Chondrocyte (in vitro differentiated cells): ENCODE results near the gene POSTN. TPM values are rescaled to one million over a fixed set of nuclear protein-coding genes. Genes with fewer than 3 reads are reported as not detected.

Experiments
- DNase-seq: peaks from one replicate; pipeline ENCODE4 v3.0.0; 2021; ENCODE audit warnings: mixed read lengths, low spot score
- H3K27ac Mint-ChIP-seq: one replicate; pipeline ENCODE4 v1.8.0; 2021; ENCODE audit warnings: mild to moderate bottlenecking, moderate library complexity, mixed read lengths; ENCODE audit not compliant: unreplicated experiment
- H3K27me3 Mint-ChIP-seq: 2 replicates; pipeline ENCODE4 v1.8.0; 2021; ENCODE audit warnings: low read depth, mixed read lengths
- H3K36me3 Mint-ChIP-seq: 2 replicates; pipeline ENCODE4 v1.8.0; 2021; ENCODE audit warnings: low read depth, mixed read lengths
- H3K4me1 Mint-ChIP-seq: 2 replicates; pipeline ENCODE4 v1.8.0; 2021; ENCODE audit warnings: low read depth, mild to moderate bottlenecking, mixed read lengths
- H3K4me3 Mint-ChIP-seq: one replicate; pipeline ENCODE4 v1.8.0; 2021; ENCODE audit warnings: mild to moderate bottlenecking, moderate library complexity, mixed read lengths; ENCODE audit not compliant: unreplicated experiment
- H3K9me3 Mint-ChIP-seq: 2 replicates; pipeline ENCODE4 v1.8.0; 2021; ENCODE audit warnings: low read depth, mixed read lengths
- total RNA-seq: library from RNA; stranded (reverse); gene quantifications from 3 replicates; pipeline ENCODE4 v1.2.1, GENCODE V29; 2021
- TF ChIP-seq, protein P1 (sequence below): fragments of 200-600 bp; sonication (generic); IDR thresholded peaks from 2 replicates; pipeline ENCODE4 v1.5.0; 2021; ENCODE audit warnings: antibody characterized with exemption, mild to moderate bottlenecking, moderate library complexity

POSTN gene
- total RNA-seq, 1 donor from 2014 or later, result 6,602 TPM

DNA sequence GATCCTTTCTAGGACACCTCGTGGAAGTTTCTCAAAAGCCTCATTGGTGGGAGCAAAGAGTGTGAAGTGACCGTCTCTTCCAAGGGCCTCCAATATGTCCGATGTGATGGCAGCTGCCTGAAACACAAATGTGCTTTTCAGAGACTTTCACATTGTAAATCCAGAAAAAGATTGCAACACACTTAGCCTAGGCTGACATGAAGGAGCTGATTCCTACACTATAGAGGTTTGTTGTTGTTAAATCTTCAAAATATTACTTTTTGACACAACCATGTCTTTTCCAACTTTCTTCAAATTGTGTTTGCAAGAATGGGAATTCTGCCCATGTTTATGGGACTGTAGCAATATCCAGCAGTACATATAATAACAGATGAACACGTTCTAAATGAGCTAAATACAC lies 12.4 kb downstream of the POSTN start:
- H3K27ac Mint-ChIP-seq, result peak overlapping the region; percentile 61
- no peaks in the 10 kb centered on the region for H3K27me3 Mint-ChIP-seq
- TF ChIP-seq, protein P1, sequence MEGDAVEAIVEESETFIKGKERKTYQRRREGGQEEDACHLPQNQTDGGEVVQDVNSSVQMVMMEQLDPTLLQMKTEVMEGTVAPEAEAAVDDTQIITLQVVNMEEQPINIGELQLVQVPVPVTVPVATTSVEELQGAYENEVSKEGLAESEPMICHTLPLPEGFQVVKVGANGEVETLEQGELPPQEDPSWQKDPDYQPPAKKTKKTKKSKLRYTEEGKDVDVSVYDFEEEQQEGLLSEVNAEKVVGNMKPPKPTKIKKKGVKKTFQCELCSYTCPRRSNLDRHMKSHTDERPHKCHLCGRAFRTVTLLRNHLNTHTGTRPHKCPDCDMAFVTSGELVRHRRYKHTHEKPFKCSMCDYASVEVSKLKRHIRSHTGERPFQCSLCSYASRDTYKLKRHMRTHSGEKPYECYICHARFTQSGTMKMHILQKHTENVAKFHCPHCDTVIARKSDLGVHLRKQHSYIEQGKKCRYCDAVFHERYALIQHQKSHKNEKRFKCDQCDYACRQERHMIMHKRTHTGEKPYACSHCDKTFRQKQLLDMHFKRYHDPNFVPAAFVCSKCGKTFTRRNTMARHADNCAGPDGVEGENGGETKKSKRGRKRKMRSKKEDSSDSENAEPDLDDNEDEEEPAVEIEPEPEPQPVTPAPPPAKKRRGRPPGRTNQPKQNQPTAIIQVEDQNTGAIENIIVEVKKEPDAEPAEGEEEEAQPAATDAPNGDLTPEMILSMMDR, result no peak
- peaks cover 73% of the 10 kb centered on the region for H3K4me1 Mint-ChIP-seq
- H3K4me3 Mint-ChIP-seq, result no peak overlapping the region
- DNase-seq, result no peak
- H3K9me3 Mint-ChIP-seq, result no peaks in the 10 kb centered on the region
- H3K36me3 Mint-ChIP-seq, result peaks cover 66% of the 10 kb centered on the region

DNA sequence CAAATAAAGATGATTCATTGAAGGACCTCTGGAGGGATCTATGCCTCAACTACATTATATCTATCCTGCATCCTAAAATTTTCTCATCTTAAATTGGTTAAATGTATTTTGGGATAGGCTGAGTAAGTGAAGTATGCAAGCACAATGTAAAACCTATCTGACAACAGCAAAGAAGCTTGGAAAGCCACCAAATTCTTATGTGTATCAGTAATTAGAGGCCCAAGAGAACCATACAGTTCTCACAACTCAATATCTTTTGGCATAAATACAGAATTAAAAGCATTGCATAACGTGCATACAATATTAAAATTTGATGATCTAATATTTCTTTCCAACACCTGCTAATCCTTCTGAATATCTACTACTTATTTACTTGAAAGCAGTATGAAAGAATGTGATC lies 13.0 kb downstream of the POSTN start:
- H3K27me3 Mint-ChIP-seq, result no peaks in the 10 kb centered on the region

DNA sequence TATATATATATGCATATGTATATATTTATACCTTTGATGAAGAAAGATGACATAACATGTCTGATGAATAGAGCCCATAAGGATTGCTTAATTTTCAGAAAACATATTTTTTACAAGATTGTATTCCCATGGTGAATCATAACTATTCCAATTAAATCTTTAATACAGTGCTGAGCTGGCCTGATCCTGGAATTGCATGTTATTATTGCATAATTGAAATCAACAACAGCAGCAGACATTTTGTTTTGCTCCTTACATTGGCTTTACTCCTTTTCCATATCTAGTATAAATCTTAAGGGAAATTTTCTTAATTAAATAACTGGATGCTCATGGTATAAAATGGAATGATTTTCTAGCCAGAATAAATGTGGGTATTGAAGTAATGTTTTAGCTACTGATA lies 22.0 kb downstream of the POSTN start:
- Mint-ChIP-seq H3K4me3 (no peak overlapping the region), H3K4me1 (peaks cover 41% of the 10 kb centered on the region), H3K27ac (peak overlapping the region; percentile 73), H3K9me3 (no peaks in the 10 kb centered on the region), H3K36me3 (peaks cover 52% of the 10 kb centered on the region), H3K27me3 (no peaks in the 10 kb centered on the region)
- TF ChIP-seq, protein P1, result no peak
- DNase-seq, result no peak

More for the DNA sequence above, 13.0 kb downstream of the POSTN start:
- no peak overlapping the region for H3K4me3 Mint-ChIP-seq
- TF ChIP-seq, protein P1, result no peak
- H3K27ac Mint-ChIP-seq, result peak overlapping the region; percentile 82
- peaks cover 75% of the 10 kb centered on the region for H3K4me1 Mint-ChIP-seq
- H3K9me3 Mint-ChIP-seq, result no peaks in the 10 kb centered on the region
- H3K36me3 Mint-ChIP-seq, result peaks cover 68% of the 10 kb centered on the region
- no peak for DNase-seq

DNA sequence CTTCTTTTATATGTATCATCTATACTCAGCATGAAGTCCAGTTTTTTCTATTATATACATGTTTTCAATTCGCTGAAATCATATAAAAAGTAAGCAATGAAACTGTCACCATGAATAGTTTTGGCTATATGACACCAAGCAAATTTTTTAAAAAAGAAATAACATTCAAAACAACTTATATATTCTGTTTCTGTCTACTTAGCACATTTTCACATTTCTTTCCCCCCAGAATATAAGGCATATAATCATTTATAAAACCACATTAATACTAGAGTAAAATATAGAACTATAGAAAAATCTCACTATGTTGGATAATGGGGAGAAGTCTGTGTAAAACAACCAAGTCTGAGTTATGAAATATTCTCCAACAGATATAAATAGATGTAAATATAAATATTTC lies 33.1 kb downstream of the POSTN start:
- Mint-ChIP-seq H3K9me3 (peaks cover 8% of the 10 kb centered on the region), H3K4me1 (peaks cover 36% of the 10 kb centered on the region), H3K27ac (peak overlapping the region; percentile 73), H3K36me3 (peaks cover 58% of the 10 kb centered on the region), H3K4me3 (no peak overlapping the region), H3K27me3 (no peaks in the 10 kb centered on the region)
- no peak for DNase-seq
- TF ChIP-seq, protein P1, result no peak

DNA sequence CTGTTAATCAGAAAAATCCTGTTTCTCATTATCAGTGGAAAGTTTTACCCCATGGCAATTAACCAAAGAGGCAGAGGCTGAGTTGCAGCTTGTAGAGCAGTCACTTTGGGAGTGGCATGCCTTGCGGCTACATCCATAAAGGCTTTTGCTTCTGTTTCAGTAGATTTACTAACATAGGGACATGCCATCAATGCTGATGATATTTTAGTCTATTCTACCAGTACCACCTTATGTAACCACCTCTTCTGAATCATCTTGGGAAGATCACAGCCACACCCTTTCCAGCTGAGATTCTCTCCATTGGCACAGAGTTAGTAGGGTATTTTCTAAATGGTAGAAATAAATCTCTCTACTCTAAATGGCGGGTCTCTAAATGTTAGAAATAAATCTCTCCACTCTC lies 37.5 kb downstream of the POSTN start:
- TF ChIP-seq, protein P1, result no peak
- Mint-ChIP-seq H3K4me1 (peaks cover 23% of the 10 kb centered on the region), H3K27me3 (no peaks in the 10 kb centered on the region), H3K4me3 (no peak overlapping the region), H3K27ac (peak overlapping the region; percentile 87), H3K36me3 (peaks cover 49% of the 10 kb centered on the region), H3K9me3 (peaks cover 40% of the 10 kb centered on the region)
- no peak for DNase-seq
